Osteocyte (in vitro differentiated cells): Measurements from ENCODE around the gene CUTA. TPM values are rescaled to one million over a fixed set of nuclear protein-coding genes. Genes with fewer than 3 reads are reported as not detected.

Source experiments
- DNase-seq: peaks from one replicate; pipeline ENCODE4 v3.0.0; 2021; ENCODE audit warnings: mixed read lengths; ENCODE audit not compliant: unreplicated experiment; ENCODE audit errors: extremely low spot score
- H3K27ac Mint-ChIP-seq: one replicate; pipeline ENCODE4 v1.8.0; 2021; ENCODE audit warnings: mild to moderate bottlenecking, mixed read lengths; ENCODE audit not compliant: unreplicated experiment
- H3K27me3 Mint-ChIP-seq: one replicate; pipeline ENCODE4 v1.8.0; 2021; ENCODE audit warnings: mixed read lengths; ENCODE audit not compliant: unreplicated experiment
- H3K36me3 Mint-ChIP-seq: one replicate; pipeline ENCODE4 v1.8.0; 2021; ENCODE audit warnings: mixed read lengths; ENCODE audit not compliant: unreplicated experiment
- H3K4me1 Mint-ChIP-seq: one replicate; pipeline ENCODE4 v1.8.0; 2021; ENCODE audit warnings: mixed read lengths; ENCODE audit not compliant: unreplicated experiment
- H3K4me3 Mint-ChIP-seq: one replicate; pipeline ENCODE4 v1.8.0; 2021; ENCODE audit warnings: mild to moderate bottlenecking, moderate library complexity, mixed read lengths; ENCODE audit not compliant: unreplicated experiment
- H3K9me3 Mint-ChIP-seq: one replicate; pipeline ENCODE4 v1.8.0; 2021; ENCODE audit warnings: mixed read lengths; ENCODE audit not compliant: unreplicated experiment
- total RNA-seq: library from RNA; stranded (reverse); gene quantifications from 2 replicates; pipeline ENCODE4 v1.2.1, GENCODE V29; 2021
- TF ChIP-seq, protein P1 (sequence below): fragments of 200-600 bp; sonication (generic); IDR thresholded peaks from 2 replicates; pipeline ENCODE4 v1.5.0; 2021; ENCODE audit warnings: antibody characterized with exemption, mild to moderate bottlenecking, moderate library complexity

The CUTA gene
- total RNA-seq, 1 donor from 2014 or later = 302 TPM

DNA sequence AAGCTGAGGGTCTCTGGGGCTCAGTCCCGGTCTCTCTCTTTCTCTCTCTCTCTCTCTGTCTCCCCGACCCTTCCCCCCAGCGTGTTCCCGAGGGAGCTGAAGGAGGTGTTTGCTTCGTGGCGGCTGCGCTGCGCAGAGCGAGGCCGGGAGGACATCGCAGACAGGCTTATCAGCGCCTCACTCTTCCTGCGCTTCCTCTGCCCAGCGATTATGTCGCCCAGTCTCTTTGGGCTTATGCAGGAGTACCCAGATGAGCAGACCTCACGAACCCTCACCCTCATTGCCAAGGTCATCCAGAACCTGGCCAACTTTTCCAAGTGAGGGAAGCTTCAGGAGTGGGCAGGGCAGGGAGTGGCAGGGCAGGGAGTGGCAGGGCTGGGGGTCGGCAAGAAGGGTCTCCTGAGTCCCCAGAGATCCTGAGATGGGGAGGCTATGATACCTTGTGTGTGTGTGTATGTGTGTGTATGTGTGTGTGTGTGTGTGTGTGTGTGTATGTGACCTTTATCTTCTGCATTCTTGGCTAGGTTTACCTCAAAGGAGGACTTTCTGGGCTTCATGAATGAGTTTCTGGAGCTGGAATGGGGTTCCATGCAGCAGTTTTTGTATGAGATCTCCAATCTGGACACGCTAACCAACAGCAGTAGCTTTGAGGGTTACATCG, 22.9 kb upstream of the CUTA start:
- H3K27me3 Mint-ChIP-seq = no peaks in the 10 kb centered on the region
- no peak overlapping the region for H3K4me3 Mint-ChIP-seq
- no peak for DNase-seq
- H3K9me3 Mint-ChIP-seq = no peaks in the 10 kb centered on the region
- no peaks in the 10 kb centered on the region for H3K4me1 Mint-ChIP-seq
- TF ChIP-seq, protein P1, sequence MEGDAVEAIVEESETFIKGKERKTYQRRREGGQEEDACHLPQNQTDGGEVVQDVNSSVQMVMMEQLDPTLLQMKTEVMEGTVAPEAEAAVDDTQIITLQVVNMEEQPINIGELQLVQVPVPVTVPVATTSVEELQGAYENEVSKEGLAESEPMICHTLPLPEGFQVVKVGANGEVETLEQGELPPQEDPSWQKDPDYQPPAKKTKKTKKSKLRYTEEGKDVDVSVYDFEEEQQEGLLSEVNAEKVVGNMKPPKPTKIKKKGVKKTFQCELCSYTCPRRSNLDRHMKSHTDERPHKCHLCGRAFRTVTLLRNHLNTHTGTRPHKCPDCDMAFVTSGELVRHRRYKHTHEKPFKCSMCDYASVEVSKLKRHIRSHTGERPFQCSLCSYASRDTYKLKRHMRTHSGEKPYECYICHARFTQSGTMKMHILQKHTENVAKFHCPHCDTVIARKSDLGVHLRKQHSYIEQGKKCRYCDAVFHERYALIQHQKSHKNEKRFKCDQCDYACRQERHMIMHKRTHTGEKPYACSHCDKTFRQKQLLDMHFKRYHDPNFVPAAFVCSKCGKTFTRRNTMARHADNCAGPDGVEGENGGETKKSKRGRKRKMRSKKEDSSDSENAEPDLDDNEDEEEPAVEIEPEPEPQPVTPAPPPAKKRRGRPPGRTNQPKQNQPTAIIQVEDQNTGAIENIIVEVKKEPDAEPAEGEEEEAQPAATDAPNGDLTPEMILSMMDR = no peak
- peaks cover 35% of the 10 kb centered on the region for H3K36me3 Mint-ChIP-seq
- H3K27ac Mint-ChIP-seq = no peak overlapping the region

- no peaks in the 10 kb centered on the region for H3K27me3 Mint-ChIP-seq
- no peaks in the 10 kb centered on the region for H3K4me1 Mint-ChIP-seq
- no peak overlapping the region for H3K4me3 Mint-ChIP-seq
- DNase-seq = no peak
- no peaks in the 10 kb centered on the region for H3K9me3 Mint-ChIP-seq
- no peak overlapping the region for H3K27ac Mint-ChIP-seq
- peaks cover 41% of the 10 kb centered on the region for H3K36me3 Mint-ChIP-seq
- TF ChIP-seq, protein P1 = no peak
Observed at GRCh38 chr6:33439956-33440648, 22.2 kb upstream of the CUTA start.

GRCh38 chr6:33438978-33439594, 21.2 kb upstream of the CUTA start:
- TF ChIP-seq, protein P1 = no peak
- no peak for DNase-seq
- H3K36me3 Mint-ChIP-seq = peaks cover 44% of the 10 kb centered on the region
- no peak overlapping the region for H3K27ac Mint-ChIP-seq
- H3K27me3 Mint-ChIP-seq = no peaks in the 10 kb centered on the region
- no peaks in the 10 kb centered on the region for H3K4me1 Mint-ChIP-seq
- H3K9me3 Mint-ChIP-seq = no peaks in the 10 kb centered on the region
- H3K4me3 Mint-ChIP-seq = no peak overlapping the region

GRCh38 chr6:33437666-33438065, 19.8 kb upstream of the CUTA start:
- TF ChIP-seq, protein P1 = no peak
- Mint-ChIP-seq H3K9me3 (no peaks in the 10 kb centered on the region), H3K27ac (no peak overlapping the region), H3K4me3 (no peak overlapping the region), H3K36me3 (peaks cover 45% of the 10 kb centered on the region), H3K27me3 (no peaks in the 10 kb centered on the region), H3K4me1 (peaks cover 10% of the 10 kb centered on the region)
- DNase-seq = no peak

- H3K36me3 Mint-ChIP-seq = peaks cover 34% of the 10 kb centered on the region
- no peak overlapping the region for H3K27ac Mint-ChIP-seq
- peaks cover 31% of the 10 kb centered on the region for H3K4me1 Mint-ChIP-seq
- no peaks in the 10 kb centered on the region for H3K9me3 Mint-ChIP-seq
- H3K4me3 Mint-ChIP-seq = no peak overlapping the region
- no peaks in the 10 kb centered on the region for H3K27me3 Mint-ChIP-seq
- DNase-seq = no peak
- TF ChIP-seq, protein P1 = no peak
Observed at GRCh38 chr6:33434961-33435360, 17.1 kb upstream of the CUTA start.
